Mesenchymal stem cell (in vitro differentiated cells and primary cell): ENCODE data around the gene NPHP1.

Experiments used
- DNase-seq: peaks from one replicate; pipeline ENCODE4 v3.0.0-alpha.2; 2013
- H2AFZ ChIP-seq: one replicate; pipeline ENCODE4 v1.6.1; 2013; ENCODE audit warnings: low read depth, mild to moderate bottlenecking, control low read depth, inconsistent platforms, low read length, moderate library complexity
- H2AK5ac ChIP-seq: 2 replicates; pipeline ENCODE4 v1.6.1; 2013; ENCODE audit warnings: low read length, moderate library complexity, mild to moderate bottlenecking, inconsistent platforms; ENCODE audit not compliant: severe bottlenecking
- H2BK120ac ChIP-seq: one replicate; pipeline ENCODE4 v1.6.1; 2013; ENCODE audit warnings: low read depth, mild to moderate bottlenecking, inconsistent platforms, low read length, moderate library complexity
- H2BK12ac ChIP-seq, 2 experiments: one replicate each; pipeline ENCODE4 v1.6.1; 2013; ENCODE audit warnings: inconsistent platforms in 2 of 2, low read length in 2 of 2, mild to moderate bottlenecking in 2 of 2, moderate library complexity in 2 of 2, control low read depth in 1 of 2
- H2BK15ac ChIP-seq: one replicate; pipeline ENCODE4 v1.6.1; 2013; ENCODE audit warnings: mild to moderate bottlenecking, low read depth, inconsistent platforms; ENCODE audit not compliant: poor library complexity, severe bottlenecking
- H2BK5ac ChIP-seq: 2 replicates; pipeline ENCODE4 v1.6.1; 2013; ENCODE audit warnings: low read depth, mild to moderate bottlenecking, low read length, control low read depth, inconsistent platforms; ENCODE audit not compliant: poor library complexity, severe bottlenecking
- H3K14ac ChIP-seq, 2 experiments: one replicate each; pipeline ENCODE4 v1.6.1; 2013; ENCODE audit warnings: inconsistent platforms in 2 of 2, low read length in 2 of 2, control low read depth in 1 of 2, mild to moderate bottlenecking in 1 of 2, moderate library complexity in 1 of 2
- H3K18ac ChIP-seq, 2 experiments: one replicate each; pipeline ENCODE4 v1.6.1; 2013; ENCODE audit warnings: inconsistent platforms in 2 of 2, low read length in 2 of 2, control low read depth in 1 of 2, low read depth in 1 of 2, mild to moderate bottlenecking in 1 of 2
- H3K23ac ChIP-seq, 2 experiments: one replicate each; pipeline ENCODE4 v1.6.1; 2013; ENCODE audit warnings: inconsistent platforms in 2 of 2, low read length in 2 of 2, mild to moderate bottlenecking in 2 of 2, moderate library complexity in 2 of 2, control low read depth in 1 of 2
- H3K27ac ChIP-seq: 2 replicates; pipeline ENCODE4 v1.5.1; 2013; ENCODE audit warnings: mild to moderate bottlenecking, moderate library complexity, low read length, control low read depth, inconsistent platforms; ENCODE audit not compliant: poor library complexity, severe bottlenecking
- H3K27me3 ChIP-seq, 2 experiments: 2 replicates each; pipeline versions ENCODE4 v1.6.1 to v1.7.0; 2013; ENCODE audit warnings: low read length in 2 of 2, mild to moderate bottlenecking in 2 of 2, moderate library complexity in 2 of 2, control low read depth in 1 of 2, inconsistent platforms in 1 of 2; ENCODE audit not compliant: control insufficient read depth in 1 of 2, insufficient read depth in 1 of 2
- H3K36me3 ChIP-seq, 2 experiments: 2 replicates each; pipeline versions ENCODE4 v1.6.1 to v1.7.0; 2013; ENCODE audit warnings: low read length in 2 of 2, control low read depth in 1 of 2, inconsistent platforms in 1 of 2, low read depth in 1 of 2, mild to moderate bottlenecking in 1 of 2; ENCODE audit not compliant: insufficient read depth in 2 of 2, control insufficient read depth in 1 of 2
- H3K4ac ChIP-seq, 2 experiments: one replicate each; pipeline ENCODE4 v1.6.1; 2013; ENCODE audit warnings: inconsistent platforms in 2 of 2, low read length in 2 of 2, mild to moderate bottlenecking in 2 of 2, moderate library complexity in 2 of 2, control low read depth in 1 of 2, low read depth in 1 of 2
- H3K4me1 ChIP-seq: 2 replicates; pipeline ENCODE4 v1.6.1; 2013; ENCODE audit warnings: low read depth, low read length, control low read depth; ENCODE audit not compliant: control insufficient read depth, insufficient read depth
- H3K4me2 ChIP-seq: 2 replicates; pipeline ENCODE4 v1.6.1; 2013; ENCODE audit warnings: low read length, mild to moderate bottlenecking, inconsistent platforms; ENCODE audit not compliant: poor library complexity, severe bottlenecking
- H3K4me3 ChIP-seq, 2 experiments: 2 replicates each; pipeline versions ENCODE4 v1.5.1 to v1.7.0; 2013; ENCODE audit warnings: low read length in 2 of 2, mild to moderate bottlenecking in 2 of 2, control low read depth in 1 of 2, low read depth in 1 of 2; ENCODE audit not compliant: insufficient read depth in 1 of 2
- H3K79me1 ChIP-seq: replicated peaks from 2 replicates; pipeline ENCODE4 v1.6.1; 2013; ENCODE audit warnings: mild to moderate bottlenecking, control low read depth, low read length, inconsistent platforms; ENCODE audit not compliant: poor library complexity, severe bottlenecking
- H3K9ac ChIP-seq: 2 replicates; pipeline ENCODE4 v1.7.0; 2013; ENCODE audit warnings: mild to moderate bottlenecking, low read length, moderate library complexity
- H3K9me3 ChIP-seq: 2 replicates; pipeline ENCODE4 v1.7.0; 2013; ENCODE audit warnings: mild to moderate bottlenecking, low read length; ENCODE audit not compliant: control insufficient read depth
- H4K8ac ChIP-seq: one replicate; pipeline ENCODE4 v1.6.1; 2013; ENCODE audit warnings: inconsistent platforms, mild to moderate bottlenecking, low read length, moderate library complexity
- H4K91ac ChIP-seq: one replicate; pipeline ENCODE4 v1.6.1; 2013; ENCODE audit warnings: mild to moderate bottlenecking, low read length, inconsistent platforms
- WGBS: methylation state at CpG from one replicate; pipeline ENCODE4 v1.1.7; 2013; ENCODE audit warnings: mixed read lengths; 5-methylcytosine and 5-hydroxymethylcytosine counted together

Gene NPHP1

DNA sequence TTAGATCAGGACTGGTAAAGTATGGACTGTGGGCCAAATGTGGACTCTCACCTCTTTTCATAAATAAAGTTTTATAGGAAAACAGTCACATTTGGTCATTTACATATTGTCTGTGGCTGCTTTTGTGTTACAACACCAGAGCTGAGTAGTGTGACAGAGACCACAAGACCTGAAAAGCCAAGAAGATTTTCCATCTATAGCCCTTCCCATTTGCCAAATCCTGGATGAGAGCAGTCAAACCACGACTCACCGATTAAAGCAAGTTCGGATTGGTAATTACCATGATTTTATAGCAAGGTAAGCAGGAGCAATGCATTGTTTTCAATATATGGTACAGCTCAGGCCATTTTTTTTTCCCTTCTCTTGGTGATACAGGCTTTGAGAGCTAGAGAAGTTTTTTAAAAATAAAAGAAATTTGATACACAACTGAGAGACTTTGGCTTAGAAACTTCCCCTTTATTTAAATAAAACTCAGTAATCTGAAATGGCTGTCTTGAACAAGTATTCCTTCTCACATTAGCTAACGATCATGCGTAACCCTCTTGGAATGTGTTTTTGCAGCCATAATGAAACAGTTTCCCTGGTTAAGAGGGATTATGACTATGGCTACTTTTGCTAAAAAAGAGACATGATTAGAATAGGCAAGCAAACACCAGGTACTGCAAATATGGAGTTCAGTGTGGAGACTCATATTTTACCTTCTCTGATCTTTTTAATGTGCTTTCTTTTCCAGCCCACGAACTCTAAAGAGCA is 79.7 kb downstream of the NPHP1 start:
- Histone ChIP-seq H4K91ac (no peak overlapping the region), H3K9me3 (no peaks in the 10 kb centered on the region), H3K27me3 (no peaks in the 10 kb centered on the region), H3K9ac (peak overlapping the region; percentile 8), H3K14ac (no peak overlapping the region), H4K8ac (no peak overlapping the region), H3K27ac (peak overlapping the region; percentile 59), H2BK120ac (no peak overlapping the region), H2AK5ac (no peak overlapping the region), H3K36me3 (peaks cover 0 to 4% of the 10 kb centered on the region in 2 experiments), H2BK5ac (no peak overlapping the region), H3K4ac (no peak overlapping the region), H2AFZ (no peak overlapping the region), H3K18ac (no peak overlapping the region), H3K23ac (no peak overlapping the region), H2BK12ac (no peak overlapping the region), H3K4me3 (no peak overlapping the region), H3K4me2 (no peak overlapping the region), H3K4me1 (peaks cover 6% of the 10 kb centered on the region), H3K79me1 (no peaks in the 10 kb centered on the region), H2BK15ac (no peak overlapping the region)
- 93% methylated on average over 5 of the region's 6 CpGs for WGBS
- peak; percentile 19 for DNase-seq

DNA sequence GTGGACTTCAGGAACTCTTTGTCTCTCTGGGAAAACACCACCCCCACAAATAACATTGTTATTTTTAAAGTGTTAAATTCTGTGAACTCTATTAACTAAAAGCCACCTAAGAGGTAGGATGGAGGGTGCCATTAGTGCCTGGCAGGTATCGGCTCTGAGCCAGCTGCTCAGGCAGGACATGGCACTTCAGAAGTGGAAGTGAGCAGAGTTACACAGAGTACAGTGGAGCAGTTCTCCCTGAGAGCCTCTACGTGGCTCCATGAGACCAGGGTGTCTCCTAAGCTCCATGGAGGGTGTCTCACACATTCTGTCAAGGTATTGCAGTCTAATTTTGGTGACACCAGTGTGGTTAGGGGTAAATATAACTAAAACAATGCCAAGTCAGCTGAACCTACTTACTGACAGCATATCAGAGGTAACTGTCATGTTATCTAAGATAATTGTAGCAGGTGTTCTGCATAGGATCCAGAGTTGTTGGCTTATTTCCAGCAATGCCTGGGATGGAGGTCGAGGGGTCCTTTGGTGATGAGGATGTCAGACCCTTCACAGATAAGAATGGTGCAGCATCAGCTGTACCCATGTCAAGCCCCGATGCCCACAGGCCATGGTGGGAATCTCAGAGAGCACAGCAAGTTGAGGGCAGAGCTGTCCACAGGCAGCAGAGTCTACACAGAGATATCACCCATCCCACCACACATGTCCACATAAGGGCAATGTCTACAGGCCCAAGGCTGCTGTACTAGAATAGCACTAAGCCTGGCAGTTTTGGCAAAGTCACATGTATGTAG is 80.6 kb downstream of the NPHP1 start:
- Histone ChIP-seq H2AFZ (no peak overlapping the region), H3K4me2 (no peak overlapping the region), H2BK5ac (no peak overlapping the region), H3K27ac (no peak overlapping the region), H3K4me3 (no peak overlapping the region), H3K18ac (no peak overlapping the region), H2BK12ac (no peak overlapping the region), H3K79me1 (no peaks in the 10 kb centered on the region), H3K4me1 (peaks cover 6% of the 10 kb centered on the region), H3K4ac (no peak overlapping the region), H2BK120ac (no peak overlapping the region), H2BK15ac (no peak overlapping the region), H3K27me3 (no peaks in the 10 kb centered on the region), H3K9ac (no peak overlapping the region), H3K36me3 (peaks cover 0 to 4% of the 10 kb centered on the region in 2 experiments), H4K91ac (no peak overlapping the region), H2AK5ac (peak overlapping the region; percentile 79), H3K23ac (peak overlapping the region in 1 of 2 experiments; percentile 11), H3K9me3 (no peaks in the 10 kb centered on the region), H4K8ac (no peak overlapping the region), H3K14ac (peak overlapping the region in 1 of 2 experiments; percentile 79)
- 93% methylated on average over 4 of the region's 4 CpGs for WGBS
- no peak for DNase-seq

DNA sequence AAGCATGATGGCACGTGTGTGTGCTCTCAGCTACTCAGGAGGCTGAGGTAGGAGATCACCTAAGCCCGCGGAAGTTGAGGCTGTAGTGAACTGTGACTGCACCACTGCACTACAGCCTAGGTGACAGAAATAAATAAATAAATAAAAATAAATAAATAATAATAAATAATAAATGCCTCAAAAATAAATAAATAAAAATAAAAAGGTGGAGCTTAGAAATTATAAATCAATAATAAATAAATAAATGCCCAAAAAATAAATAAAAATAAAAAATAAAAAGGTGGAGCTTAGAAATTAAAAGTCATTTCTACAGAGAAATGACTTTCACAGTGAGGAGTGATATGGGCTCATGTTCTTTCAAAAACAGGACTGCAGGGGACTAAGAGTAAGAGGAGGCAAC is 83.2 kb downstream of the NPHP1 start:
- H3K79me1 ChIP-seq = no peaks in the 10 kb centered on the region
- H2AK5ac ChIP-seq = no peak overlapping the region
- peaks cover 3% of the 10 kb centered on the region for H3K4me1 ChIP-seq
- no peak overlapping the region for H3K14ac ChIP-seq
- H3K27ac ChIP-seq = no peak overlapping the region
- H2BK120ac ChIP-seq = no peak overlapping the region
- H4K8ac ChIP-seq = no peak overlapping the region
- no peak overlapping the region for H3K4me3 ChIP-seq
- no peak overlapping the region for H2BK15ac ChIP-seq
- no peak overlapping the region for H3K23ac ChIP-seq
- H3K9ac ChIP-seq = no peak overlapping the region
- no peak overlapping the region for H3K18ac ChIP-seq
- no peak overlapping the region for H3K4me2 ChIP-seq
- no peaks in the 10 kb centered on the region for H3K36me3 ChIP-seq
- 100% methylated on average over 1 of the region's 3 CpGs for WGBS
- no peak overlapping the region for H2BK5ac ChIP-seq
- H3K9me3 ChIP-seq = no peaks in the 10 kb centered on the region
- H4K91ac ChIP-seq = no peak overlapping the region
- no peak overlapping the region for H3K4ac ChIP-seq
- H2AFZ ChIP-seq = no peak overlapping the region
- no peak for DNase-seq
- H3K27me3 ChIP-seq = no peaks in the 10 kb centered on the region
- H2BK12ac ChIP-seq = no peak overlapping the region

DNA sequence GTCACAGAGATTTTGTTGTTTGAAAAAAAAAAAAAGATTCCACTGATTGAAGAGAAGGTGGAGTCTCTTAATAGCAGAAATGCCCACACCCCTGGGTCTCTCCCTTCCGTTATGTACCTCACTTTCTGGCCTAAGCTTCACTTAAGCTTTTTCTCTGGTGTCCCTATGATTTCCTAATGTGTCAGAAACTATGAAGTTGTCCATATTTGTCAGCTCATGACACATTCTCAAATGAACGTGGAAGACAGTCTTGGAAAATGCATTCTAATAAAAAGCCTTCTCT is 83.8 kb downstream of the NPHP1 start:
- Histone ChIP-seq H3K27me3 (no peaks in the 10 kb centered on the region), H2BK120ac (no peak overlapping the region), H4K91ac (no peak overlapping the region), H3K4ac (no peak overlapping the region), H3K18ac (no peak overlapping the region), H3K4me3 (no peak overlapping the region), H3K36me3 (no peaks in the 10 kb centered on the region), H3K79me1 (no peaks in the 10 kb centered on the region), H2BK12ac (no peak overlapping the region), H3K9me3 (no peaks in the 10 kb centered on the region), H3K27ac (no peak overlapping the region), H2BK5ac (no peak overlapping the region), H3K4me2 (no peak overlapping the region), H4K8ac (no peak overlapping the region), H3K23ac (no peak overlapping the region), H2AK5ac (no peak overlapping the region), H3K14ac (no peak overlapping the region), H3K9ac (no peak overlapping the region), H2AFZ (no peak overlapping the region), H3K4me1 (peaks cover 3% of the 10 kb centered on the region), H2BK15ac (no peak overlapping the region)
- DNase-seq = no peak
- WGBS = 92% methylated on average over 2 of the region's 2 CpGs
